Sciatic nerve (tissue), 2 donors: ENCODE measurements around the gene SDHC. TPM values are rescaled to one million over a fixed set of nuclear protein-coding genes. Genes with fewer than 3 reads are reported as not detected.
"Not testable (repeated sequence)": the region's sequence is repeated elsewhere in the genome, so short reads cannot be mapped to it uniquely, and the experiment has no call there.

ENCODE experiments used
- ATAC-seq: fragments of 200-7000 bp; cut with Tn5 transposase; one replicate; pipeline ENCODE4 v1.9.1; 2020; ENCODE audit warnings: mild to moderate bottlenecking, moderate library complexity
- DNase-seq: peaks from one replicate; pipeline ENCODE4 v3.0.0-alpha.2; 2020; ENCODE audit warnings: low spot score
- intact Hi-C: fragments of 100-400 bp; cut with DNase I; formaldehyde crosslinking; loops from one replicate; pipeline ENCODE4 v1.14.2; 2022
- total RNA-seq: library from RNA; stranded (reverse); fragmentation: NEBNext Ultra II Directional; extraction: Animal tissue kit (Norgen Biotek cat#: 25700); gene quantifications from one replicate; pipeline ENCODE4 v1.2.1, GENCODE V29; 2021
- donor health status: DM: no; HTN: no; CAD: no.
- donor health status: DM: no; HTN: no; CAD: no.

Gene SDHC
- total RNA-seq, 1 donor from 2014 or later = 124 TPM

DNA sequence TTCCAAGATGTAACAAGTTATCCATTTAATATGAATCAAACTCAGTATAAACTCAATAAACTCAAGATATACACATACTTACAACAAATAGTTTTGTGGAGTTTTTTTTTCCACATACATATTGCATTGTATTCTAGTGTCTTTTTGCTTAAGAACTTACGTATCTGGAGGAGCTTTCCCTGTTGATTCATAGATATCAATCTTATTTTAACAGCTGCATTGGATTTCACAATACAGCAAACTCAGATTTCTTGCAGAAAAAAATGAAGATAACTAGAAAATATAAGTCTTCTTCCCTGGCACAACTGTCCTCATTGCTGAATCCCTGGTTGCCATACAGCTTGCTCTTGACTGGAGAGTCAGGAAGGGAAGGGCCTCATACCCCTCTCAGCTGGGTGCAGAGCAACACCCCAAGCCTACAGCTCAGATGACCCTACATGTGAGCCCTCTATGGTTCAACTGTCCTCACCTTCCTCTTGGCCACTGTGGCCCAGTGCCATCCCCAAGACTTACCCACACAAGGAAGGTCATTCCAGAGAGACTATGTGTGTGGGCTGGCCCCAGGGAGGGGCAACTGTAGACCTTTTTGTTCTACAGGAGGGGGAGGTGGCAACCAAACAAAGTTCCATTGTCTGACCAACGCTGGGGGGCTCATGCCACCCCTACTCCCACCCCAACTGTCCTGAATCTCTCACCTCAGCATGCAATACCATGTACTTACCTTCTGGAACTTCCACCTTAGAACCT, 6.1 kb upstream of the SDHC start:
- ATAC-seq (peak; percentile 1), DNase-seq (no peak)
- intact Hi-C loops = no loop called here

- DNase-seq (peak; percentile 65), ATAC-seq (no peak)
- intact Hi-C loops = loop anchor here (10.0 kb wide), 1 partner anchor 55 kb away; the partner anchor contains the start of gene CFAP126
Measured at GRCh38 chr1:161309868-161310267, 4.3 kb upstream of the SDHC start, which contains the start of gene MPZ. Gene MPZ (minus strand): TSS chr1:161309968. CDS start chr1:161309905, 63 bp downstream.

DNA sequence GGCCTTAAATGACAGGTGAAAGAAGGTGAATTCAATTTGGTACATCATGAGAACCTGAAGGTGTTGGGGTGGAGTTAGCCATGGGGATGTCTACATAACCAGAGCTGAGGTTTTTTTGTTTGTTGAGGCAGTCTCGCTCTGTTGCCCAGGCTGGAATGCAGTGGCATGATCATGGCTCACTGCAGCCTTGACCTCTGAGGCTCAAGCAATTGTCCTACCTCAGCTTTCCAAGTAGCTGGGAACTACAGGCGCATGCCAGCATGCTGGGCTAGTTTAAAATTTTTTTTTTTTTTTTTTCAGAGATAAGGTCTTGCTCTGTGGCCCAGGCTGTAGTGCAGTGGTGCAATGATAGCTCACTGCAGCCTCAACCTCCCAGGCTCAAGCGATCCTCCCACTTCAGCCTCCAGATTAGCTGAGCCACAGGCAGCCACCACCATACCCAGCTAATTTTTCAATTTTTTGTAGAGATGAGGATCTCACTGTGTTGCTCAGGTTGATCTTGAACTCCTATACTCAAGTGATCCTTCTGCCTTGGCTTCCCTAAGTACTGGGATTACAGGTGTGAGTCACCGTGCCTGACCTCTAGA, 2.5 kb upstream of the SDHC start:
- intact Hi-C loops = loop anchor here (10.0 kb wide), 1 partner anchor 53 kb away; the partner anchor contains the start of gene CFAP126
- ATAC-seq = no peak
- no peak for DNase-seq

- peak; percentile 55 for ATAC-seq
- no peak for DNase-seq
- intact Hi-C loops = loop anchor here (10.0 kb wide), 1 partner anchor 51 kb away; the partner anchor contains the start of gene CFAP126
Measured at GRCh38 chr1:161313554-161314200, 504 bp upstream of the SDHC start.

GRCh38 chr1:161315841-161316674, 1.9 kb downstream of the SDHC start:
- intact Hi-C loops = loop anchor here (10.0 kb wide), 1 partner anchor 49 kb away; the partner anchor contains the start of gene CFAP126
- ATAC-seq, DNase-seq: not testable (repeated sequence)

GRCh38 chr1:161324020-161324419, 9.8 kb downstream of the SDHC start:
- no peak for DNase-seq
- intact Hi-C loops = no loop called here
- no peak for ATAC-seq

DNA sequence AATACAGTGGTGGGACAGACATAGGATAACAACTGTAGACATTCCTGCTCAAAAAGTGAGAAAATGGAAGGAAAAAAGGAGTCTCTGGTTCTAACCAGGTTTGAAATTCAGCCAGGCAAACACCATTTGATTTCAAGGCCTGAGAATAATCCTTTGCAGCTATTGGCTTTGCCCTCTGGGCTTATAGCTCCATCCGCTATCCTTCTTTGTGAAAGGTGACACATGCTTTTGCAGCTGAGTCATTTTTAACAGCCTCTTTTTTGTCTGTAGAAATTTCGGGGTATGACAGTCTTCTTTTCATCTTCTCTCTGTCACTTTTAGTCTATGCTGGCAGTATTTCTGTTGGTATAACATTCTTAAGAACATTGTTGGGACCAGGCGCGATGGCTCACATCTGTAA, 16.2 kb downstream of the SDHC start:
- DNase-seq (no peak), ATAC-seq (no peak)
- intact Hi-C loops = no loop called here

- DNase-seq (no peak), ATAC-seq (no peak)
- intact Hi-C loops = no loop called here
Measured at GRCh38 chr1:161333166-161333565, 19.0 kb downstream of the SDHC start.

GRCh38 chr1:161335796-161336195, 21.6 kb downstream of the SDHC start:
- no peak for DNase-seq
- no peak for ATAC-seq
- intact Hi-C loops = no loop called here

DNA sequence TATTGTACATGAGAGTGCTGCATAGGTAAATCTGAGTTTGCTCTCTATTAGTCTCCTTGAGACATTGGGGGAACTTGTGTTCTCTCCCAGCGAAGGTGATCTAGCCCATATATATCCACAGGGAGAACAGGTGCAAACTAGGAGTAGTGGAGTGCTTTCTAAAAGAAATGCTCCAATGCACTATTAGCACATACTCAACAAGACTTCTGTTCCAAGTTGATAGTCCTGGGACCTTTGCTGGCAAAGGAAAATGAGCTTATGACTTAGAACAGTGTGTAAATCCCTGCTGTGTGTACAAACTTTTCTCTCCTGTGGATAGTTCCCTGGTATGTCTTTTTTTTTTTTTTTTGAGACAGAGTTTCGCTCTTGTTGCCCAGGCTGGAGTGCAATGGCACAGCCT, 28.0 kb downstream of the SDHC start:
- DNase-seq (no peak), ATAC-seq (no peak)
- intact Hi-C loops = no loop called here

DNA sequence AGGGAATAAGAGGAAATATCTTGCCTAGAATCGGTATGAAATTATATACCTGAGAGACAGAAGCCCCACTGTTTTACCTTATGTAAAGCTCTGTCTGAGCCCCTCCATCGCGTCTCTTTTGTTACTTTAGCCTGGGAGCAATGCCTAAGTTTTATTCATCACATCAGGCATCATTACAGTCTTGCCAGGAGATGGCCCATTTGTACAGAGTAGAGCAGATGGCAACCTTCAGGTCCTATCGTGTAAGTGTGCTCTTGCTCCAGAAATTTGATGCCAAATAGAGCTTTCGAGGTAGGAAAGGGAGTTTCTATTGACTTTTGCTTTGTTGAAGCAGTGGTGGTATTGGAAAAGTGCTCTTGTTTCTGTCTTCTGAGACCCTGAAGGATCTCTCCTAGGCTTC, 28.6 kb downstream of the SDHC start:
- no peak for ATAC-seq
- intact Hi-C loops = no loop called here
- DNase-seq = no peak

GRCh38 chr1:161350671-161351070, 36.5 kb downstream of the SDHC start:
- DNase-seq = no peak
- ATAC-seq = no peak
- intact Hi-C loops = no loop called here

GRCh38 chr1:161351482-161351881, 37.3 kb downstream of the SDHC start:
- intact Hi-C loops = no loop called here
- ATAC-seq (no peak), DNase-seq (no peak)

GRCh38 chr1:161357073-161357472, 42.9 kb downstream of the SDHC start:
- intact Hi-C loops = no loop called here
- DNase-seq (no peak), ATAC-seq (no peak)

GRCh38 chr1:161359291-161359690, 45.1 kb downstream of the SDHC start:
- ATAC-seq = peak; percentile 73
- intact Hi-C loops = no loop called here

GRCh38 chr1:161364332-161364731, 50.2 kb downstream of the SDHC start:
- DNase-seq = no peak
- intact Hi-C loops = loop anchor here (10.0 kb wide), 1 partner anchor 50 kb away; the partner anchor contains the start of gene SDHC

More at GRCh38 chr1:161359291-161359690, 45.1 kb downstream of the SDHC start:
- no peak for DNase-seq

DNA sequence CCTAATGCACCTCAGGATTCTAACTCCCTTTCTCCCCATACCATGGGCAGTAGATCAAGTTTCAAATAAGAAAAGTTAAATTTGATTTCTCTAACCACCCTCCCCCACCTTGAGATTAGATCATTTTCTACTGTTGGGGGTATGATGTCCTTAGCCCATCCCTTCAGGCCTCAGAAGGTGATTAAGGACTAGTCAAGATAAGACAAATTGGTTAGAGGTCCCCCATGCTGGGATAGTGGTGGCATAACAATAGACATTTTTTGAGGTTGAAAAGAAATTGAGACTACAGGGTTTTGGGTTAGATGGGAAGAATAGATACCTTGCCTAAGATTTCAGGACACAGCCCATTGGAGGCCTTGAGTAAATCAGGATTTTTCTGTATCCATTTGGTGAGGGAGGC, 51.0 kb downstream of the SDHC start:
- intact Hi-C loops = loop anchor here (10.0 kb wide), 1 partner anchor 50 kb away; the partner anchor contains the start of gene SDHC
- ATAC-seq = no peak
- no peak for DNase-seq

More at GRCh38 chr1:161364332-161364731, 50.2 kb downstream of the SDHC start:
- ATAC-seq = no peak

- peak; percentile 99 for ATAC-seq
- DNase-seq = peak; percentile 70
- intact Hi-C loops = loop anchor here (10.0 kb wide), 1 partner anchor 53 kb away; the partner anchor contains the start of gene SDHC
Measured at GRCh38 chr1:161367684-161368400, 53.7 kb downstream of the SDHC start, which contains the start of gene CFAP126. Gene CFAP126 (minus strand): TSS chr1:161367876. CDS start chr1:161367868, 8 bp downstream.
